Panc1 (cell line): Measurements from ENCODE around the gene ITPKB. TPM values are rescaled to one million over a fixed set of nuclear protein-coding genes. Genes with fewer than 3 reads are reported as not detected.

Experiments
- ATAC-seq: fragments of 200-7000 bp; cut with Tn5 transposase; 2 replicates; pipeline ENCODE4 v1.9.1; 2020; ENCODE audit warnings: mild to moderate bottlenecking, moderate library complexity
- BruUV-seq: library from RNA; stranded (reverse); fragments of 400-500 nt; replicated peaks from 2 replicates; lab custom pipeline; 2021; lab: Mats Ljungman, UMichigan
- CTCF ChIA-PET: fragments of 300-600 bp; sonication (Branson Sonifier 250); formaldehyde crosslinking; loops from one replicate; lab custom pipeline; 2022; ENCODE audit warnings: antibody characterized with exemption; lab: Charles Lee
- POLR2A ChIA-PET: fragments of 300-600 bp; sonication (Branson Sonifier 250); formaldehyde crosslinking; loops from one replicate; lab custom pipeline; 2022; ENCODE audit warnings: antibody characterized with exemption; lab: Charles Lee
- DNase-seq: peaks from one replicate; pipeline ENCODE4 v3.0.0-alpha.2; 2010; ENCODE audit warnings: low read depth, low spot score
- H3K27ac ChIP-seq: 2 replicates; pipeline ENCODE4 v1.5.1; 2011; ENCODE audit warnings: mild to moderate bottlenecking, low read length, inconsistent platforms
- H3K27me3 ChIP-seq: fragments of 200-500 bp; sonication (Bioruptor generic); 2 replicates; pipeline ENCODE4 v1.6.0; 2014; ENCODE audit warnings: low read length, inconsistent platforms; ENCODE audit not compliant: control insufficient read depth, insufficient read depth
- H3K36me3 ChIP-seq: fragments of 200-500 bp; sonication (Bioruptor generic); 2 replicates; pipeline ENCODE4 v1.5.1; 2014; ENCODE audit warnings: inconsistent platforms, mild to moderate bottlenecking, low read length, moderate library complexity; ENCODE audit not compliant: control insufficient read depth, insufficient read depth
- H3K4me1 ChIP-seq: 2 replicates; pipeline ENCODE4 v1.5.1; 2011; ENCODE audit warnings: inconsistent platforms, mild to moderate bottlenecking, low read length, moderate library complexity; ENCODE audit not compliant: control insufficient read depth, insufficient read depth
- H3K4me3 ChIP-seq, 2 experiments: 2 replicates each; pipeline ENCODE4 v1.5.1; 2011 to 2012; ENCODE audit warnings: low read depth in 2 of 2, low read length in 2 of 2, mild to moderate bottlenecking in 2 of 2, inconsistent platforms in 1 of 2, moderate library complexity in 1 of 2
- H3K9me3 ChIP-seq: fragments of 200-500 bp; sonication (Bioruptor generic); 2 replicates; pipeline ENCODE4 v1.5.1; 2014; ENCODE audit warnings: low read depth, mild to moderate bottlenecking, inconsistent platforms, low read length, moderate library complexity; ENCODE audit not compliant: control insufficient read depth, insufficient read depth
- POLR2AphosphoS5 ChIP-seq: IDR thresholded peaks from 2 replicates; pipeline ENCODE4 v1.6.1; 2012; ENCODE audit warnings: mild to moderate bottlenecking, low read depth, low read length, moderate library complexity
- SIN3A ChIP-seq: IDR thresholded peaks from 2 replicates; pipeline ENCODE4 v1.6.1; 2012; ENCODE audit warnings: low read depth, mild to moderate bottlenecking, low read length, moderate library complexity, borderline replicate concordance; ENCODE audit not compliant: insufficient read depth
- TCF7L2 ChIP-seq: IDR thresholded peaks from 2 replicates; pipeline ENCODE4 v1.6.1; 2011; ENCODE audit warnings: mild to moderate bottlenecking, low read depth, low read length, inconsistent platforms
- in situ Hi-C: cut with HindIII; loops from 2 replicates; pipeline ENCODE4 v1.10.0; 2016; ENCODE audit warnings: low sequenced_read_pairs, low pct_unique_long_range_greater_than_20kb
- intact Hi-C: fragments of 100-400 bp; cut with micrococcal nuclease; formaldehyde crosslinking; loops from one replicate; pipeline ENCODE4 v1.10.0; 2022; ENCODE audit not compliant: unreplicated experiment
- total RNA-seq: library from RNA; stranded (reverse); gene quantifications from one replicate; pipeline ENCODE4 v1.2.1, GENCODE V29; 2021; ENCODE audit not compliant: unreplicated experiment
- TF ChIP-seq, protein P1 (sequence below), 2 experiments: IDR thresholded peaks; 2 replicates each; pipeline ENCODE4 v1.6.1; 2011 to 2012; ENCODE audit warnings: low read depth in 2 of 2, control low read depth in 1 of 2, low read length in 1 of 2, mild to moderate bottlenecking in 1 of 2, moderate library complexity in 1 of 2; ENCODE audit not compliant: insufficient read depth in 1 of 2
- TF ChIP-seq, protein P2 (sequence below): fragments of 450-650 bp; IDR thresholded peaks from 2 replicates; pipeline ENCODE4 v1.5.1; 2017; ENCODE audit warnings: mild to moderate bottlenecking

Gene ITPKB
- total RNA-seq, 1 experiment from 2014 or later = 10.9 TPM

DNA sequence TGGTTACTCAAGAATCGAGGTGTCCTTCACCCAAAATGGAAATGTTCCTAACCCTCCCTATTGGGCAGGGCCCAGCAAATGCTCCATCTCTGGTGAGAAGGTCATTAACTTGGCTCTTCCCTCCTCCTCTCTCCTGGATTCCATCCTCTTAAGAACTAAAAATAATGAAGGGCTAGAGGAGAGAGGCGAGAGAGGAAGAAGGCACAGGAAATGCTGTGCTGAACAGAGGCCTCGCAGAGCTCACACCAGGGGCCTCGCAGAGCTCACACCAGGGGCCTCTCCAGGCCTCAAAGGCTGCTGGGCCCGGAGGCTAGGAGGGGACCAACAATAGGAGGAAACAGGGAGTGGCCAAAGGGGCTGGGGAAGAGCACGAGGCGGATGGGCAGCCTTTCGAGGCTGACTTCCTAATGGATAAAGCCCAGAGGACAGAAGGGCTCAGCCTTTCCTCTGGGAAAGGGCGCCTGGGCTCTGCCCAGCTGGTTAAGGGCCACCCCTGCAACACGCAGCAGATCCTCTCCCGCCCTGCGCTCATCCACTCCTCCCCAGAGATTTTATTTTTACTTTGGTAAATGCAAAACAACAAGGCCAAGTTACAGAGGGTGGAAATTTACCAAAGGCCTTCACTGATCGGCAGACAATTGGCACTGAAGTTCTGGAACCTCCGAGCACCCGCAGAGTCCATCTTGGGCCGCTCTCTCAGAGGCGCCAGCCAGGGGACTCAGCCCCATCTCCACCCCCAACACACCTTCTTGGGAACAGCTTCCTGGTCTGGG is 78.5 kb downstream of the ITPKB start:
- DNase-seq (no peak), ATAC-seq (no peak)
- TF ChIP-seq POLR2AphosphoS5 (no peak), SIN3A (no peak), TCF7L2 (no peak)
- TF ChIP-seq, protein P1, sequence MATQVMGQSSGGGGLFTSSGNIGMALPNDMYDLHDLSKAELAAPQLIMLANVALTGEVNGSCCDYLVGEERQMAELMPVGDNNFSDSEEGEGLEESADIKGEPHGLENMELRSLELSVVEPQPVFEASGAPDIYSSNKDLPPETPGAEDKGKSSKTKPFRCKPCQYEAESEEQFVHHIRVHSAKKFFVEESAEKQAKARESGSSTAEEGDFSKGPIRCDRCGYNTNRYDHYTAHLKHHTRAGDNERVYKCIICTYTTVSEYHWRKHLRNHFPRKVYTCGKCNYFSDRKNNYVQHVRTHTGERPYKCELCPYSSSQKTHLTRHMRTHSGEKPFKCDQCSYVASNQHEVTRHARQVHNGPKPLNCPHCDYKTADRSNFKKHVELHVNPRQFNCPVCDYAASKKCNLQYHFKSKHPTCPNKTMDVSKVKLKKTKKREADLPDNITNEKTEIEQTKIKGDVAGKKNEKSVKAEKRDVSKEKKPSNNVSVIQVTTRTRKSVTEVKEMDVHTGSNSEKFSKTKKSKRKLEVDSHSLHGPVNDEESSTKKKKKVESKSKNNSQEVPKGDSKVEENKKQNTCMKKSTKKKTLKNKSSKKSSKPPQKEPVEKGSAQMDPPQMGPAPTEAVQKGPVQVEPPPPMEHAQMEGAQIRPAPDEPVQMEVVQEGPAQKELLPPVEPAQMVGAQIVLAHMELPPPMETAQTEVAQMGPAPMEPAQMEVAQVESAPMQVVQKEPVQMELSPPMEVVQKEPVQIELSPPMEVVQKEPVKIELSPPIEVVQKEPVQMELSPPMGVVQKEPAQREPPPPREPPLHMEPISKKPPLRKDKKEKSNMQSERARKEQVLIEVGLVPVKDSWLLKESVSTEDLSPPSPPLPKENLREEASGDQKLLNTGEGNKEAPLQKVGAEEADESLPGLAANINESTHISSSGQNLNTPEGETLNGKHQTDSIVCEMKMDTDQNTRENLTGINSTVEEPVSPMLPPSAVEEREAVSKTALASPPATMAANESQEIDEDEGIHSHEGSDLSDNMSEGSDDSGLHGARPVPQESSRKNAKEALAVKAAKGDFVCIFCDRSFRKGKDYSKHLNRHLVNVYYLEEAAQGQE (IDR thresholded peaks at IDR 0.05; ENCODE audit: insufficient read depth in 1 of 2, low read depth in 2 of 2, low read length in 1 of 2) = no peak
- TF ChIP-seq, protein P2, sequence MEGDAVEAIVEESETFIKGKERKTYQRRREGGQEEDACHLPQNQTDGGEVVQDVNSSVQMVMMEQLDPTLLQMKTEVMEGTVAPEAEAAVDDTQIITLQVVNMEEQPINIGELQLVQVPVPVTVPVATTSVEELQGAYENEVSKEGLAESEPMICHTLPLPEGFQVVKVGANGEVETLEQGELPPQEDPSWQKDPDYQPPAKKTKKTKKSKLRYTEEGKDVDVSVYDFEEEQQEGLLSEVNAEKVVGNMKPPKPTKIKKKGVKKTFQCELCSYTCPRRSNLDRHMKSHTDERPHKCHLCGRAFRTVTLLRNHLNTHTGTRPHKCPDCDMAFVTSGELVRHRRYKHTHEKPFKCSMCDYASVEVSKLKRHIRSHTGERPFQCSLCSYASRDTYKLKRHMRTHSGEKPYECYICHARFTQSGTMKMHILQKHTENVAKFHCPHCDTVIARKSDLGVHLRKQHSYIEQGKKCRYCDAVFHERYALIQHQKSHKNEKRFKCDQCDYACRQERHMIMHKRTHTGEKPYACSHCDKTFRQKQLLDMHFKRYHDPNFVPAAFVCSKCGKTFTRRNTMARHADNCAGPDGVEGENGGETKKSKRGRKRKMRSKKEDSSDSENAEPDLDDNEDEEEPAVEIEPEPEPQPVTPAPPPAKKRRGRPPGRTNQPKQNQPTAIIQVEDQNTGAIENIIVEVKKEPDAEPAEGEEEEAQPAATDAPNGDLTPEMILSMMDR = no peak
- Histone ChIP-seq H3K27me3 (no peaks in the 10 kb centered on the region), H3K36me3 (no peaks in the 10 kb centered on the region), H3K4me3 (no peak overlapping the region), H3K4me1 (no peaks in the 10 kb centered on the region; the same call in 1 of the 2 replicates), H3K9me3 (no peaks in the 10 kb centered on the region), H3K27ac (no peak overlapping the region)
- ChIA-PET POLR2A (no interaction called here), CTCF (no interaction called here)
- intact Hi-C loops (no loop called here), in situ Hi-C loops (no loop called here)
- BruUV-seq = no TSS peak

DNA sequence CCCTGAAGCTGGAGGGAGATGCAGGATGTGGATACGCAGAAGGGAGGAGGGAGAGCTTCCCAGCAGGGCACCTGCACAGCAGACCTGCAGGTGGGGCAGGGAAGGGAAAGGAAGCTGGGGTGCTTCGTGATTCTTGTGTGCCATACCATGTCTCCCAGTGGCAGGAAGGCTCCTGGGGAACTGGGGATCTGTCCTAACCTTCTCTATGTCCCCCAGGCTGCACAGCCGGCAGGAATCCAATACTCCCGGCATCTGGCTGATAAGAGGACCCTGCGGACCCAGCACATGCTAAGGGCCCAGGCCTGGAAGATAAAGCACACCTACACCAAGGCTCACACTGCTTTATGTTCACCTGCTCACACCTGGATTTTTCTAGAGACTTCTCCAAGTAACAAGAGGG is 79.4 kb downstream of the ITPKB start:
- ChIA-PET CTCF (no interaction called here), POLR2A (no interaction called here)
- BruUV-seq = no TSS peak
- TF ChIP-seq TCF7L2 (no peak), POLR2AphosphoS5 (no peak), SIN3A (no peak)
- TF ChIP-seq, protein P2 = no peak
- TF ChIP-seq, protein P1 (IDR thresholded peaks at IDR 0.05; ENCODE audit: insufficient read depth in 1 of 2, low read depth in 2 of 2, low read length in 1 of 2) = no peak
- ATAC-seq = no peak
- intact Hi-C loops = no loop called here
- Histone ChIP-seq H3K9me3 (no peaks in the 10 kb centered on the region), H3K4me3 (no peak overlapping the region), H3K27me3 (no peaks in the 10 kb centered on the region), H3K36me3 (no peaks in the 10 kb centered on the region), H3K27ac (no peak overlapping the region), H3K4me1 (no peaks in the 10 kb centered on the region; the same call in 1 of the 2 replicates)
- in situ Hi-C loops = no loop called here
- DNase-seq = no peak
